Measurements from ENCODE around the gene CIC.

GRCh38 chr19:42290523-42291434 is 21.7 kb downstream of the CIC start:
- TF ChIP-seq, protein P1, sequence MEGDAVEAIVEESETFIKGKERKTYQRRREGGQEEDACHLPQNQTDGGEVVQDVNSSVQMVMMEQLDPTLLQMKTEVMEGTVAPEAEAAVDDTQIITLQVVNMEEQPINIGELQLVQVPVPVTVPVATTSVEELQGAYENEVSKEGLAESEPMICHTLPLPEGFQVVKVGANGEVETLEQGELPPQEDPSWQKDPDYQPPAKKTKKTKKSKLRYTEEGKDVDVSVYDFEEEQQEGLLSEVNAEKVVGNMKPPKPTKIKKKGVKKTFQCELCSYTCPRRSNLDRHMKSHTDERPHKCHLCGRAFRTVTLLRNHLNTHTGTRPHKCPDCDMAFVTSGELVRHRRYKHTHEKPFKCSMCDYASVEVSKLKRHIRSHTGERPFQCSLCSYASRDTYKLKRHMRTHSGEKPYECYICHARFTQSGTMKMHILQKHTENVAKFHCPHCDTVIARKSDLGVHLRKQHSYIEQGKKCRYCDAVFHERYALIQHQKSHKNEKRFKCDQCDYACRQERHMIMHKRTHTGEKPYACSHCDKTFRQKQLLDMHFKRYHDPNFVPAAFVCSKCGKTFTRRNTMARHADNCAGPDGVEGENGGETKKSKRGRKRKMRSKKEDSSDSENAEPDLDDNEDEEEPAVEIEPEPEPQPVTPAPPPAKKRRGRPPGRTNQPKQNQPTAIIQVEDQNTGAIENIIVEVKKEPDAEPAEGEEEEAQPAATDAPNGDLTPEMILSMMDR (IDR thresholded peaks at IDR 0.05), result peak in 5 of 7 experiments; percentile 12 to 26 (median 21)
- no peak for TF ChIP-seq POLR2A (IDR thresholded peaks at IDR 0.05)

Measured in body of pancreas (tissue), 4 donors.